ENCODE data around the gene FBXO17.

DNA sequence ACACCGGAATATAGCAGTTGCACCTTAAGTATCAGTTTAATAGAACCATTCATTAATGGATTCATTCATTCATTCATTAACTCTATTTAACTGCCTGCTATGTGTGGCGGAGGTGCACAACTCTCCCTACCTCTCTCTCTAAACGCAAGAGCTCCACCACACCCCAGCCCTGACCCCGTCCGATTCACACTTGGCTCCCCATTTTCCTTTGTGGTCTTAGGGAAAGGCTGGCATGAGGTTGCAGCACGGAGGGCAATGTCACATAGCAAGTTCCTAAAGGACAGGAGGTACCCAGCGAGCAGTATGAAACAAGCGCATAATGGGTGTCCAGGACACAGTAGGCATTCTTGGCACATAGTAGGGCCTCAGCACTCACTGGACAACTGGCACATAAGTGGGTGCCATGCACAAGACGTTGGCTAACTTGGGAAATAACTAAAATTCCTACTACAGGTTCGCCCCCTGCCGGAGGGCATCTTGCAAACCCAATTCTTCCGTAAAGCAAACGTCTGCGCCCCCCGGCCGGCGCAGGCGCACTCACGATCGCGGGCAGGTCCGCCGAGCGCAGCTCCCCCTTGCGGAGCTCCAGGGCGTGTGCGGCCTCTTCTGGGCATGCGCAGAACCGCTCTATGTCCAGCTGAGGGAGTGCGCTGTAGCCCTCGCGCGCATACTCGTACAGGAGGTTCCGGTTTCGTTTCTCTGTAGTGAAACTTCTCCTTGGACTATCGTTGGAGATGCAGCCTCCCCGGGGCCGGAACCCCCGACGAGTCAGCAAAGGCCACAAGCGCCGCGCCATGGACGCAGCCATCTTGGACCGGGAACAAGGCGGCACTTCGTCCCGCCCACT, 45.4 kb downstream of the FBXO17 start, which contains the start of gene SARS2:
- no peak for TF ChIP-seq POLR2A (IDR thresholded peaks at IDR 0.05)
- peak; percentile 98 to 99 (median 99) for TF ChIP-seq CTCF (IDR thresholded peaks at IDR 0.05)
- peak in 1 of 2 donors; percentile 41 for TF ChIP-seq POLR2AphosphoS5 (IDR thresholded peaks at IDR 0.05)
- peak in 1 of 4 donors; percentile 21 for TF ChIP-seq EP300 (IDR thresholded peaks at IDR 0.05)

All from upper lobe of left lung (tissue), 4 donors.